Prostate gland (tissue), 2 donors: Measurements from ENCODE around the gene SFXN2.

ENCODE experiments used
- POLR2A ChIP-seq: fragments of 450-650 bp; IDR thresholded peaks from one replicate; pipeline ENCODE4 v1.6.1; 2016; ENCODE audit warnings: antibody characterized with exemption, mild to moderate bottlenecking
- POLR2AphosphoS5 ChIP-seq: sonication (generic); formaldehyde crosslinking; IDR thresholded peaks from one replicate; pipeline ENCODE4 v1.6.1; 2017; ENCODE audit warnings: antibody characterized with exemption
- TF ChIP-seq, protein P1 (sequence below), 4 experiments: fragments of 200-600 bp in 2 of 4; fragments of 450-650 bp in 2 of 4; sonication (generic) in 2 of 4; IDR thresholded peaks; 1 replicate in 3 of 4; 2 replicates in 1 of 4; pipeline ENCODE4 v1.5.1; 2016 to 2019; ENCODE audit warnings: antibody characterized with exemption in 4 of 4, mild to moderate bottlenecking in 2 of 4, moderate library complexity in 2 of 4

DNA sequence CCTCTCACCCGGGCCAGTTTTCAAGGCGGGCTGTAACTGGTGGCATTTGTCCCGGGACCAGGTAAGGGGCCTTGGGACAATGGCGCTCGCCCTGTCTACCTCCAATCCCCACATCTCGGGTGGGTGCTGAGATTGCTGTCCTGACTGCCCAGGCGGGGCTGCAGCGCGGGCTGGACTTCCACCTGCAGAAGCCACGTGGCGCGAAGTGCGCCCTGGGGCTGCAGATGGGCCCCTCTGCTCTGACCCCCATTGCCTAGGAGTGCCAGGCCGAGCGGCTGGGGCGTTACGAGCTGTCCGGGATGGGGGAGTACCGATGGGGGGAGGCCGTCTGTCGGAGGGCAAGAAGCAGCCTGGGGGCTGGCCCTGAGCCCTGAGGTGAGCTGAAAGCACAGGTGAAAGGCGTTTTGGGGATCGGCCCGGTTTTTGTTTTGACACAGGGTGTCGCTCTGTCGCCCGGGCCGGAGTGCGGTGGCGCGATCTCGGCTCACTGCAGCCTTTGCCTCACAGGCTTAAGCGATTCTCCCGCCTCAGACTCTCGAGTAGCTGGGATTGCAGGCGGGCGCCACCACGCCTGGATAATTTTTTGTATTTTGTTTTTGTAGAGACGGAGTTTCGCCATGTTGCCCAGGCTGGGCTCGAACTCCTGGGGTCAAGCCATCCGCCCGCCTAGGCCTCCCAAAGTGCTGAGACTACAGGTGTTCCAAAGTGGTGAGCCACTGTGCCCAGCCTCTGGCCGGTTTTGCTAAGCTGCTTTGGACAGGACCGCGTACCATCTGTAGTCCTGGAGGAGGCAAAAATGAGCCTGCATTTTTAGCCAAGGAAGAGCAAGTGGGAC lies at the start of gene SFXN2:
- TF ChIP-seq POLR2A (no peak), POLR2AphosphoS5 (no peak)
- TF ChIP-seq, protein P1, sequence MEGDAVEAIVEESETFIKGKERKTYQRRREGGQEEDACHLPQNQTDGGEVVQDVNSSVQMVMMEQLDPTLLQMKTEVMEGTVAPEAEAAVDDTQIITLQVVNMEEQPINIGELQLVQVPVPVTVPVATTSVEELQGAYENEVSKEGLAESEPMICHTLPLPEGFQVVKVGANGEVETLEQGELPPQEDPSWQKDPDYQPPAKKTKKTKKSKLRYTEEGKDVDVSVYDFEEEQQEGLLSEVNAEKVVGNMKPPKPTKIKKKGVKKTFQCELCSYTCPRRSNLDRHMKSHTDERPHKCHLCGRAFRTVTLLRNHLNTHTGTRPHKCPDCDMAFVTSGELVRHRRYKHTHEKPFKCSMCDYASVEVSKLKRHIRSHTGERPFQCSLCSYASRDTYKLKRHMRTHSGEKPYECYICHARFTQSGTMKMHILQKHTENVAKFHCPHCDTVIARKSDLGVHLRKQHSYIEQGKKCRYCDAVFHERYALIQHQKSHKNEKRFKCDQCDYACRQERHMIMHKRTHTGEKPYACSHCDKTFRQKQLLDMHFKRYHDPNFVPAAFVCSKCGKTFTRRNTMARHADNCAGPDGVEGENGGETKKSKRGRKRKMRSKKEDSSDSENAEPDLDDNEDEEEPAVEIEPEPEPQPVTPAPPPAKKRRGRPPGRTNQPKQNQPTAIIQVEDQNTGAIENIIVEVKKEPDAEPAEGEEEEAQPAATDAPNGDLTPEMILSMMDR (IDR thresholded peaks at IDR 0.05): no peak
